Activated CD4-positive, CD25-positive, alpha-beta regulatory T cell (primary cell): ENCODE data around the gene HPCAL1.
A peak's percentile ranks its signal among the peaks of the same experiment; 100 is the strongest.

Experiments used
- DNase-seq, 4 experiments: peaks; one replicate each; lab custom pipeline; 2025; lab: John Stamatoyannopoulos, UW

HPCAL1 gene

GRCh38 chr2:10323535-10323934 is 20.8 kb downstream of the HPCAL1 start:
- no peak for DNase-seq

GRCh38 chr2:10324095-10324832 is 21.6 kb downstream of the HPCAL1 start:
- DNase-seq = no peak

- no peak for DNase-seq
Observed at GRCh38 chr2:10325278-10326145, 22.8 kb downstream of the HPCAL1 start.

DNA sequence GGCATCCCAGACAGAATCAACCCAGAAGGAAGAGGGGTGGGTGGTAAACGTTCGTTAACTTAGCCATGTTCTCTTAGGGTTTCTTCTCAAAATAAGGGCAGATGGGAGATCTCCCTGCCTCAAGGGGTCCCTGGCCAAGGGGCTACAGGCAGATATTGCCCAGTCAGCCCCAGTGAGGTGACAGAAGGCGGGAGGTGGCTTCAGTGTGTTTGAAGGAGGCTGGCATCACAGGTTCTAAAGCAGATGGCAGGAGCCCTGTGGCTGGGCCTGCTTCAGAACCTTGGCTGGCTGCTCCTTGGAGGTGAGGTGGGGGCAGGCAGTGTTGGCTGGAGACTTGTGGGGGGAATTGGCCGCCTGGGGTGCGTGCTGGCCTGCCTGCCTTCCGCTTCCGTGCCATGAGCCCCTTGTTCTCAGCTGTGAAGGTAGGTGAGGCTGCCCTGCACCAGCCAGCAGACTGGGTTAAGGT is 23.5 kb downstream of the HPCAL1 start:
- DNase-seq = no peak

- DNase-seq = no peak
Observed at GRCh38 chr2:10326707-10327594, 24.2 kb downstream of the HPCAL1 start.

GRCh38 chr2:10327896-10328669 is 25.4 kb downstream of the HPCAL1 start:
- DNase-seq = no peak

DNA sequence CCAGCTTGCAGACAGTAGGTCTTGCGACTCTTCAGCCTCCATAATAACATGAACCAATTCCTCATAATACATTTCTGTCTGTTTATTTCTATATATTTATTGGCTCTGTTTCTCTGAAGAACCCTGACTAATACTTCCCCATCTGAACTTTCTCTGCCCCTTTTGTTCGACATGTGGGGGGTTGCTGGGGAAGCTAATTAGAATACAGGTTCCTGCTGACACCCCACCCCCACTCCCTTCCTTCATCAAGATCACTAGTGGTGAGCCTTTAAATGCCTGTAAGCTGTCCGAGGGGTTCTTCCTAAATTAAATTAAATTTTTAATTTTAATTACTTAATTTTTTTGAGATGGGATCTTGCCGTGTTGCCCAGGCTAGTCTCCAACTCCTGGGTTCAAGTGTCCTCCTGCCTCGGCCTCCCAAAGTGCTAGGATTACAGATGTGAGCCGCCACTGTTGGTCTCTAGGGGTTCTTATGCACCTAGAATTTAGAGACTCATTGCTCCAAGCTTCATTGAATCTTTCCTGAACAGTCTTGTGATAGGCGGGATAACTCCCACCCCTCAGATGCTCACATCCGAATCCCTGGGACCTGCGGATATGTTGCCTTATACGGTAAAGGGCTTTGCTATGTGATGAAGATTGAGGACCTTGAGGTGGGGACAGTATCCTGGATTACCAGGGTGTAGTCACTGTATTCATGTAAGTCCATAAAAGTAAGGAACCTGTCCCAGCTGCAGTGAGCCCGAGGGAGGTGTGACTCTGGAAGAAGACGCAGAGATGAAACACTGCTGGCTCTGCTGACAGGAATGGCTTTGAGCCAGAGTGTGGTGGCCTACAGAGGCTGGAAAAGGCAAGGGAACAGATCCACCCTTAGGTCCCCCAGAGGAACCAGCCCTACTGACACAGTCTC is 26.2 kb downstream of the HPCAL1 start:
- no peak for DNase-seq

- DNase-seq = no peak
Observed at GRCh38 chr2:10329580-10329879, 26.8 kb downstream of the HPCAL1 start.

GRCh38 chr2:10329880-10330699 is 27.4 kb downstream of the HPCAL1 start:
- DNase-seq = no peak

- no peak for DNase-seq
Observed at GRCh38 chr2:10330700-10331026, 28.0 kb downstream of the HPCAL1 start.

- DNase-seq = peak in 3 of 4 experiments; percentile 37 to 59 (median 49)
Observed at GRCh38 chr2:10331027-10331701, 28.5 kb downstream of the HPCAL1 start.

GRCh38 chr2:10331702-10332401 is 29.1 kb downstream of the HPCAL1 start:
- peak in 1 of 4 experiments; percentile 21 for DNase-seq

GRCh38 chr2:10332402-10333246 is 29.9 kb downstream of the HPCAL1 start:
- no peak for DNase-seq

GRCh38 chr2:10333247-10333613 is 30.5 kb downstream of the HPCAL1 start:
- DNase-seq = no peak

DNA sequence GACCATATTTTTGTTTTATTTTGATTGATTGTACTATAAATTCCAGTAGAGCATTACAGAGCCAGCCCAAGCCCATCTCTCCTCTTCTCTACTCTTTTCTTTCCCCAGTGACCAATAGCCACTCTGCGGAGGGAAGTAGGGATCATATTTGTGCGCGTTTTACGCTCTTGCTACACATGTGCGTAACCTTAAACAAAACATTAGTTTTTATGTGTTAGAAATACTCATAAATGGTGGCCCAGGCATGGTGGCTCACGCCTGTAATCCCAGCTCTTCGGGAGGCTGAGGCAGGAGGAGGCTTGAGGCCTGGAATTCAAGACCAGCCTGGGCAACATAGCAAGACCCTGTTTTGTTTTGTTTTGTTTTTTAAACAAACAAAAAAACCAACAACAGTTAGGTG is 31.3 kb downstream of the HPCAL1 start:
- no peak for DNase-seq

GRCh38 chr2:10335046-10335840 is 32.5 kb downstream of the HPCAL1 start:
- no peak for DNase-seq

DNA sequence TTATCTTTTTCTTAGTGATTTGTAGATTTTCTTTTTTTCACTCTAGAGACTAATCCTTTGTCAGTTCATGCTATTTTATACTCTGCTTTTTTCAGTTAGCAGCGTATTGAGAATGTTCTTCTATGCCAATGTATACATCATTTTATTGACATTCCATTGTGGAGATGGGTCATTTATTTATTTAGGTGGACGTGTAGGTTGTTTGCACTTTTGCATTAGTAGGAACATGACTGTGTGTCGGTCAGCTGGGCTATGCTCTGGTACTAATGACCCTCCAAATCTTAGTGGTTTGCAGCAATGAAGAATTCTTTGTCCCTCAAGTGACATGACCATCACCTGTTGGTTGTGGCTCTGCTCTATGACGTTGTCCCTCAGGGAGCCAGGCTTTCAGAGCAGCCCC is 33.6 kb downstream of the HPCAL1 start:
- no peak for DNase-seq
